ENCODE results near the gene POM121L2.
A peak's percentile ranks its signal among the peaks of the same experiment; 100 is the strongest.

Gene POM121L2

GRCh38 chr6:27312146-27312949 is at the start of gene POM121L2:
TSS of gene POM121L2 (minus strand) at chr6:27312273. CDS start at chr6:27312170, 103 bp downstream.
- DNase-seq, result peak; percentile 60

DNA sequence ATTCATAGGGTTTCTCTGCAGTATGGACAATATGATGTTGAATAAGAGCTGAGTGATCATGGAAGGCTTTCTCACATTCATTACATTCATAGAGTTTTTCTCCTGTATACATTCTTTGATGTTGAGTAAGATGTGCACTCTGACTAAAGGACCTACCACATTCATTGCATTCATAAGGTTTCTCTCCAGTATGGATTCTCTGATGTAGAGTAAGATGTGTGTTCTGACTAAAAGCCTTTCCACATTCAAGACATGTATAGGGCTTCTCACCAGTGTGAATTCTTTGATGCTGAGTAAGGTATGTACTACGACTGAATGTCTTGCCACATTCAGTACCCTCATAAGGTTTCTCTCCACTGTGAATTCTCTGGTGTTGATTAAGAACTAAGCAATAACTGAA is 47.2 kb upstream of the POM121L2 start:
- DNase-seq, result no peak

DNA sequence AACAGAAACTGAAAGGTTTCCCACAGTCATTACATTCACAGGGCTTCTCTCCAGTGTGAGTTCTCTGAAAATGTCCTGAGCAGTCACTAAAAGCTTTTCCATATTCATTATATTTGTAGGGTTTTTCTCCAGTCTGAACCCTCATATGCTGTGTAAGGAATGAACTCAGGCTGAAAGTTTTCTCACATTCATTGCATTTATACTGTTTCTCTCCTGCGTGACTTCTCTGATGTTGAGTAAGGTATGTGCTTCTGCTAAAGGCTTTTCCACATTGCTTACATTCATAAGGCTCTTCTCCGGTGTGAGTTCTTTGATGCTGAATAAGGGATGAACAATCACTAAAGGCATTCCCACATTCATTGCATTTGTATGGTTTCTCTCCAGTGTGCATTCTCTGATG is 46.7 kb upstream of the POM121L2 start:
- DNase-seq, result no peak

- no peak for DNase-seq
Observed at GRCh38 chr6:27352850-27353249, 40.8 kb upstream of the POM121L2 start.

DNA sequence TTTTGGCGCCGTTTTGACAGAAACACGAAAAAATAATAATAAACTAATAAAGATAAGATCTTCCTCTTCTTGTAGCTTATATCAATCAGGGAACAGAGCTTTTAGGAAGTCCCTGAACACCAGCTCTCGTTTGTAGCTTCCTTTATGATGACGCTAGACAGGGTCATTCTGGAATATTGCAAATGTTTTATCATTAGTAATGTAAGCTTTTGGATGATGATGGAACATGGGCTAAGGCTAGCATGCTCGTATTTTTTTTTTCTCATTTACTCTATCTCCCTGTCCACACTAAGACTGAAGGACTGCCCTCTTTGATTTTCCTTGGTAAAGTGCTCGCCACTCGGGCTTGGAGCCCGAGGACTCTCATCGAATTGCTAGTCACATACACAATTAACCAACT is 22.1 kb upstream of the POM121L2 start:
- DNase-seq, result no peak

GRCh38 chr6:27333642-27334040 is 21.6 kb upstream of the POM121L2 start:
- no peak for DNase-seq

DNA sequence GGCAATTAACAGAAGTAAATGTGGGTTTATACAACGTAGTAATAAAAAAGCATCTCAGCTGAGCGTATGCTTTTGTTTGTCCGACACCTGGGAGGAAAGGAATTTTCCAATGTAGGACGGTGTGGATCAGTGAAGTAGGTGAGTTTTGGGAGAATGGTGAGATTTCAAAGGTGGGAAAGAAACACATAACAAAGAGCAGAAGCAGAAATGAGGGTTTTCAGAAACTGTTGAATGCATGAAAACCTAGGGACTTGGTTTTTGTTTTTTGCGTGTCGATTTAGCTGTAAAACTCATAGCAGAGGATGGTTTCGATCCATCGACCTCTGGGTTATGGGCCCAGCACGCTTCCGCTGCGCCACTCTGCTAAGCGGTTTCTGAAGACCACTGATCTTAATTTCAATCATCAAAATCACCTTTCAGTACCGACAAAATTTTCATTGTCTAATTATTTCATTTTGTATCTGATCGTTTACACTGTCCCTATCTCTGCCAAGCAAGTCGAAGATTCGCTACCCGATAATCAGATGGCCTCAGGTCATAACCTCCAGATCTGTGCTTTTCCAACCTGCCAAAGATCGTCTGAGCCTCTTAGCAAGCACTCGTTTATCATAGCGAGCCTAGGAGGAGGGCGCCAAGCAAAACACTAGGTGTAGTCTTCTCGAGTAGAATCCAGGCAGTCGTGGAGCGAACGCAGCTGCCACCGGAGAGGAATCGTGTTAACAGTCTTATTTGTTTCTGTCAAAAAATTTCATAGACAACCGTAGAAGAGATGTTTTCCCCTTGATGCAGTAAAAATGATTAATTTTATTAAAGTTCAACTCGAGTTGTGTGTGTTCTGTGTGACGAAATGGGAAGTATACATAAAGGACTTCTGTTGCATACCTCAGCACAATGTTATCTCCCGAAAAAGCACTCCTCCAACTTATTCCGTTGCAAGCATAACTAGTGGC is 20.9 kb upstream of the POM121L2 start:
- peak; percentile 22 for DNase-seq

DNA sequence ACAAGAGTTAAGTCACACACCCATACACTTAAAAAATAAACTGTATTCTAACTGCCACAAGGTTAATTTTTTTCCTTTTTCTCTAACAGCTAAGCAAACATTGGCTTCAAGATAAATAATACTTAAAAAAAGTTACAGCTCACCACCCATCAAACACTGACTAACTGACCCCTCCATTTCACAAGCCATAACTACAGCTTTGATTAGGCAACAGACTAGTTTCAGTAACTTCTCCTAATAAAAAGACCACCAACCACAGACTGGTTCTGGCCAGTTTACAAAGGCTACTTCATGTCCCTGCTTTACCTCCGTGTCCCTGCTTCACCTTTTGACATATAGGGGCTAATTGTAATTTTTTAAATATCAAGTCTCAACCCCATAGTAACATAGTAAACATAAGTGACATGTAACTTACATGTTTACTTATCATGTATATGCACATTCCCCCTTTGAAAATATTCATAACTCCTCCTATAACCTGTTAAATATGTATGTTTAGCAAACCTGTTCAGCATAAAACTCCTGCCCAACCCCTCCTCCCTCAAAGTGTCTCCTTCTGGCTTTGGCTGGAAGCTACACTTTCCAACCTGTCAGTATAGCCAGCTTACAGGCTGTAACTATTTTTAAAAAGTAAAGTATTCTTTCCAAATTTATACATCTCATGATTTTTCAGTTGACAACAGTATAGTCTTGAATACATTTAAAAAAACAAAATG is 15.1 kb upstream of the POM121L2 start:
- no peak for DNase-seq

DNA sequence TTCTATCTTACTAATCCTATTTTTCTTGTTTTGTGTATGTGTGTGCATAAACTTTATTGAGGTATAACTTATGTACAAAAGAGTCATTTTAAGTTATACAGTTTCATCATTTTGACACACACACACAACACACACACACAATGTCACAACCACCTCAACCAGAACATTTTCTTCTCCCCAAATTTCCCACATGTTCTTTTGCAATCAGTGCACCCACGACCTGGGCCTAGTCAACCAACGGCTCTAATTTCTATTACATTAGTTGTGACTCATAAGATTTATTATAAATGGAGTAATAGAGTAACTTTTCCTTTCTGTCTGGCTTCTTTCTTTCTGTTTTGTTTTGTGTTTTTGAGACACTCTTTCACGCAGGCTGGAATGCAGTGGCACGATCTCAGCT is 9.8 kb upstream of the POM121L2 start:
- DNase-seq, result no peak

DNA sequence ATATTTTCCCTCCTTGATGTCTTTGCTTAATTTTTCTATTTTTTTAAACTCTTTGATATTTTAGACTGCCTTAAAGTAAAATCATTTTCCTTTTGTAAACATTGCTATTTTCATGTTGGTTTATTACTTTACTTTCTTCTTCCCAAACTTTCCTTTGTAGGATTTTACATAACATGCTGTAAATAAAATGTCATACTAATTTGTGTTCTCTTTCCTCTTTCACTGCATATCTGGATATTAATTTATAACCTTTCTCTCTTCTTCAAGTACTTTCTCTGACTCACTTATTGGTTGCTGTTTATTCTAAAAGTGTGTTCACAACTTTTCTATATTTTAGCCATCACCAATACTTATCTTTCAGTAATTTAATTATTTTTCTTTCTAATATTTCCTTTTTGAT is 9.3 kb upstream of the POM121L2 start:
- no peak for DNase-seq

GRCh38 chr6:27318973-27319372 is 6.9 kb upstream of the POM121L2 start:
- no peak for DNase-seq

DNA sequence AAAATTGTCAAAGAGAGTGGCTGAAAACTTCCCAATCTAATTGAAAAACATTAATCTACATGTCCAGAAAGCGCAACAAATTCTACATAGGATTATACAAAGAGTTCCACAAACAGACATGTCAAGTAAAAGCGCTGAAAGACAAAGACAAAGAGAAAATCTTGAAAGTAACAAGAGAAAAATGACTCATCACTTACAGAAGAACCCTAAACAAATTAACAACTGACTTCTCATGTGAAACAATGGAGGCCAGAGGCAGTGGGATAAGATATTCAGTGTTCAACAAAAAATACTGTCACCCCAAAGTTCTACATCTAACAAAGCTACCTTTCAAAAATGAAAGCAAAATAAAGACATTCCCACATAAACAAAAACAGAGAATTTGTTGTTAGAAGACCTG is 2.0 kb upstream of the POM121L2 start:
- no peak for DNase-seq

- DNase-seq, result no peak
Observed at GRCh38 chr6:27312950-27313271, 838 bp upstream of the POM121L2 start.

DNA sequence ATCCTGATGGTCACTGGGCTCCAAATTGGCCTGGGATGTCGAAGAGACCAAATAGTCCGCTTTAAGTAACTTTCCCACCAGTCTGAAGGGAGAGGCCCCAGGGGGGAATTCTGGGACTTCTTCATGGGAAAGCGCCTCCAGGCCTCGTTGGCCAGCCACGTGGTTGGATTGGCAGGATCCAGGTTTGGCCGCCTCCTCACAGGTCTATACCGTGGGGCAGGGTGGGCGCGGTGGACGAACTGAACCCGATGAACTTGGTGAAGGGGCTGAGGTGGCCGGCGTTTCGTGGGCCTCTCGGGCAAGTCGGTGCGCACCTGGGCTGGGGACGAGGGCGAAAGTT is 297 bp downstream of the POM121L2 start:
- no peak for DNase-seq

DNA sequence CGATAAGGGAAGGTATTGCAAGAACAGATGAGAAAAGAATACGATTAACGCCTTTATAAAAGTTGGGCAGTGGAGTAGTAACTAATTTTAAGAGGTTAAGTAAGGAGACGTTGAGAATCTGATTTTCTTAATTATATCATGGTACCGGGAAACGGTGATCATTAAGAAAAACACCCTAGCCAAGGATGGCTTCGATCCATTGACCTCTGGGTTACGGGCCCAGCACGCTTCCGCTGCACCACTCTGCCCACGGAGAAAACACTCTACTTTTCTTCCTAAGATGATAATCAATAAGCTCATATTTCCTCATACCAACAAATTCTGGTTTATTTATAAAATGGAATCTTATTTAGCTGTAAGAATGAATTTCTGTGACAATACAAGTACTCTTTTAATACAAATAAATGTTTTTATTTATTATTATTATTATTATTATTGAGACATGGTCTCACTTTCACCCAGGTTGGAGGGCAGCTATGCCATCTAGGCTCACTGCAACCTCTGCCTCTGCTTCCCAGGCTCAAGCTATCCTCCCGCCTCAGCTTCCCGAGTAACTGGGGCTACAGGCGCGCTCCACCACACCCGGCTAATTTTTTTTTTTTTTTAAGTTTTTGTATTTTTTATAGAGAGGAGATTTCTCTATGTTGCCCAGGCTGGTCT is 8.3 kb downstream of the POM121L2 start:
- no peak for DNase-seq

DNA sequence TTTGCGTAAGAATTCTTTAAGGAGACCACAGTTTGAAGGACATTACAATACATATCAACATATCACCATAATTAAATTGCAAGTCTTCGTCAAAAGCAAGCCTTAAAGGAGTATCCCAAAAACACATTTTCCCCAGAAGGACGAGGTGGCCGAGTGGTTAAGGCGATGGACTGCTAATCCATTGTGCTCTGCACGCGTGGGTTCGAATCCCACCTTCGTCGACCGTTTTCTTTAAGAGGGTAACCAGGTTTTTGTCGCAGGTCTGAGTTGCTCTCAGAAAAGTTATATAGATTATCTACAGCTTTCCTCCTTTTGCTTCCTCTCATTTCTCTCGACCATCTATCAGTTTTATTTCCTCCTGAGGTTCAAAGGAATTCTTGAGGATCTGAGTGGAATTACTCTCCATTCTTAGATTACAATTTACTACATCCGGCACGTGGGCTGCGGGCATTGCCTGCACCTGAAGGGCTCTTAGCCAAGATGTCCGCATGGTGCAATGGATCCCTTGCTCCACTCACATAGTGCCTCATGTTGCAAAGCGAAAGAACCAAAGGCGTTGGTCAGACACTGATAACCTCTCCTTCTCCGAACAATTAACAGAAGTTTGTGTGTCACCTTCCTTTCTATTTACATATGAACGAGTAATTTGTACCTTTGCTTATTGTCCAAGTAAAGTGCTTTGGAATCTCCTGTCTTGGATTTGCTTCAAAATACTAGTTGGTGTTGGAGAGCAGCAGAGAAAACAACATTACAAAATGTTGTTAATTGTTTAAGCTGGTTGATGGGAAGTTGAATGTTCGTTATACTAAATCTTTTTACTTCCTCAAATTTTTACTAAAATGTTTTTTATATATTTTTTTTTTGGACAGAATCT is 14.0 kb downstream of the POM121L2 start:
- no peak for DNase-seq

DNA sequence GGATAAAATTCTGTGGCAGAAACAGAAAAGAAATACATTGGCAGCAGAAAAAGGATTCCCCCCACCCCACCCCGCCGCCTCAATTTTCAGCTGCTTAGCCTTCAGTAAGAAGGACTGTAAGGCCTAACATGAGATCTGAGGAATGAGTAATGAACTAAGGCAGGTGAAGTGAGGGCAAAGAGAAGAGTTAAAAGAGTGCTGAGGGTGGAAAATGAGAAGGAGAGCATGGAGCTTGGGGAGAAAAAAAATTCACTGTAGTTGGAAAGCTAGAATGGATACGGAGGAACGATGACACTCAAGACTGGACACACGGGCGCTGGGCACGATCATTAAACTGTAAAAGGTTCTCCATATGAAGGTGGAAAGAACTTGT is 14.6 kb downstream of the POM121L2 start:
- DNase-seq, result no peak

DNA sequence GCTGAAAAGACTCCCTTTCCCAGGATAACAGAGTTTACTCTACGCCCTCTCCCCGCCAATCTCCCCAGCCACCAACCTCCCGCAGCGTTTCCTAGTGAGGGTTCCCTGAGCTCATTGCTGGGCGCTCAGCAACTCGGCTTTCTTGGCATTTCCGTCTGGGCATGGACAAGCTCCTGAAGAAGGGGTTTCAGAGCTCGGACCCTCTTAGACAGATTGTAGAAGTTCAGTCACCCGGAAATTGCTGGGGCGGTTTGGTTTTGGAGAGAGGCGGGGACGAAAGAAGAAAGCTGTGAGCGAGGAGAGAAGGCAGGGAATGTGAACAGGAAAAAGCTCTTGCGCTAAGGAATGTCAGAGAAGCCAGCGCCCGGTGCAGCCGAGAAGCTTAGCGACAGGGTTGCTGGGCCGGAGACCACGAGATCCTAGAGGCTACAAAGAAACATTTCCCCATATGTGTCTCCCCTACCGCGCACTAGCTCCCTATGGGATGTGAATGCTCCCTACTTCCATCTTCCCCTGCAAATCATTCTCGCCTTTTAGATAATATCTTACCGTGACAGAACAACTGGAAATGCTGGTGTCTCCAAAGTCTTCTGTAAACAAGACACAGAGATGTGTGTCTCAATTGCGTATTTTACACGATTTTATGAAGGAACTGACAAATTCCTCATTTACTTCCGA is 15.8 kb downstream of the POM121L2 start:
- DNase-seq, result no peak

- no peak for DNase-seq
Observed at GRCh38 chr6:27295301-27296079, 16.6 kb downstream of the POM121L2 start.

GRCh38 chr6:27294409-27294808 is 17.7 kb downstream of the POM121L2 start:
- DNase-seq, result no peak
